ENCODE results near the gene AOPEP.

DNA sequence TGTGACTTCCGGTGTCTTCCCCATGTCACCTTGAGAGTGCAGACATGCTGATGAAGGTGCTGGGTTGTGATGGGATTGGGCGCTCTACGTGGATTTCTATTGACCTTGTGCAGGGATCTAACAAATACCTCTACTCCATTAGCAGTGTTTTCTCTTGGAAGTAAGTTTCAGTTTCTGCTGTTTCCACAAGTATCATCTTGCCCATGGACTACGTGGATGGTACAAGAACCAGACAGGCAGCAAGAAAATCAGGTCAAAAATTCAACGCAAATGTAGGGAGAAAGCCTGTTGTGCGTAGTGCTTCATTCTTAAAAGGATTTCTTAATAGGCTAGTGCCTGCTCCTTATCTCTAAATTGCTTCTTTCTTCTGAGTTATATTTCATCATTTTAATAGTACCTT, 60.8 kb downstream of the AOPEP start:
- TF ChIP-seq CTCF (IDR thresholded peaks at IDR 0.05), result no peak
- TF ChIP-seq POLR2A (IDR thresholded peaks at IDR 0.05), result no peak
